ENCODE results near the gene CRELD1. TPM values are rescaled to one million over a fixed set of nuclear protein-coding genes. Genes with fewer than 3 reads are reported as not detected.

Gene CRELD1
- total RNA-seq, 1 donor from 2014 or later = 36.5 TPM

GRCh38 chr3:9986230-9986725, 52.6 kb downstream of the CRELD1 start:
- ATAC-seq (peak; percentile 61), DNase-seq (ENCODE audit: low spot score) (no peak)
- intact Hi-C loops (cut with DNase I) = no loop called here

GRCh38 chr3:9994086-9994844, 60.6 kb downstream of the CRELD1 start:
- DNase-seq (ENCODE audit: low spot score) (no peak), ATAC-seq (peak; percentile 13)
- intact Hi-C loops (cut with DNase I) = no loop called here

Other genes starting within 250 kb of the CRELD1 start
- gene CPNE9, start 230.0 kb upstream of the CRELD1 start, total RNA-seq = not detected
- 19.8 TPM for gene BRPF1, start 202.1 kb upstream of the CRELD1 start, total RNA-seq
- gene OGG1, start 183.9 kb upstream of the CRELD1 start, total RNA-seq = 31.2 TPM
- 26.9 TPM for gene CAMK1, start 163.9 kb upstream of the CRELD1 start, total RNA-seq
- 43.1 TPM for gene TADA3, start 141.4 kb upstream of the CRELD1 start, total RNA-seq
- 117 TPM for gene ARPC4, start 140.8 kb upstream of the CRELD1 start, total RNA-seq
- gene TTLL3, start 123.6 kb upstream of the CRELD1 start, total RNA-seq = 113 TPM
- 29.6 TPM for gene RPUSD3, start 89.8 kb upstream of the CRELD1 start, total RNA-seq
- 13.6 TPM for gene CIDEC, start 53.6 kb upstream of the CRELD1 start, total RNA-seq
- 19.7 TPM for gene JAGN1, start 43.2 kb upstream of the CRELD1 start, total RNA-seq
- 5.3 TPM for gene IL17RE, start 31.0 kb upstream of the CRELD1 start, total RNA-seq
- 33.2 TPM for gene IL17RC, start 16.7 kb upstream of the CRELD1 start, total RNA-seq
- 1.5 TPM for gene PRRT3, start 18.6 kb downstream of the CRELD1 start, total RNA-seq
- 51.6 TPM for gene EMC3, start 53.0 kb downstream of the CRELD1 start, total RNA-seq
- gene FANCD2, start 92.6 kb downstream of the CRELD1 start, total RNA-seq = 3.8 TPM
- gene FANCD2OS, start 174.4 kb downstream of the CRELD1 start, total RNA-seq = not detected
- 103 TPM for gene BRK1, start 181.8 kb downstream of the CRELD1 start, total RNA-seq
- 27.4 TPM for gene VHL, start 207.9 kb downstream of the CRELD1 start, total RNA-seq
- 6.4 TPM for gene IRAK2, start 231.1 kb downstream of the CRELD1 start, total RNA-seq